ENCODE data around the gene ISYNA1.

Gene ISYNA1

GRCh38 chr19:18440936-18441803 is 3.2 kb upstream of the ISYNA1 start:
- DNase-seq (ENCODE audit: low read depth) = no peak
- TF ChIP-seq, protein P1, sequence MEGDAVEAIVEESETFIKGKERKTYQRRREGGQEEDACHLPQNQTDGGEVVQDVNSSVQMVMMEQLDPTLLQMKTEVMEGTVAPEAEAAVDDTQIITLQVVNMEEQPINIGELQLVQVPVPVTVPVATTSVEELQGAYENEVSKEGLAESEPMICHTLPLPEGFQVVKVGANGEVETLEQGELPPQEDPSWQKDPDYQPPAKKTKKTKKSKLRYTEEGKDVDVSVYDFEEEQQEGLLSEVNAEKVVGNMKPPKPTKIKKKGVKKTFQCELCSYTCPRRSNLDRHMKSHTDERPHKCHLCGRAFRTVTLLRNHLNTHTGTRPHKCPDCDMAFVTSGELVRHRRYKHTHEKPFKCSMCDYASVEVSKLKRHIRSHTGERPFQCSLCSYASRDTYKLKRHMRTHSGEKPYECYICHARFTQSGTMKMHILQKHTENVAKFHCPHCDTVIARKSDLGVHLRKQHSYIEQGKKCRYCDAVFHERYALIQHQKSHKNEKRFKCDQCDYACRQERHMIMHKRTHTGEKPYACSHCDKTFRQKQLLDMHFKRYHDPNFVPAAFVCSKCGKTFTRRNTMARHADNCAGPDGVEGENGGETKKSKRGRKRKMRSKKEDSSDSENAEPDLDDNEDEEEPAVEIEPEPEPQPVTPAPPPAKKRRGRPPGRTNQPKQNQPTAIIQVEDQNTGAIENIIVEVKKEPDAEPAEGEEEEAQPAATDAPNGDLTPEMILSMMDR (IDR thresholded peaks at IDR 0.05; ENCODE audit: control insufficient read depth, insufficient read depth, low read depth, low read length, missing control alignments) = no peak
- H3K4me3 ChIP-seq (ENCODE audit: control insufficient read depth, low read depth, low read length) = no peak overlapping the region

DNA sequence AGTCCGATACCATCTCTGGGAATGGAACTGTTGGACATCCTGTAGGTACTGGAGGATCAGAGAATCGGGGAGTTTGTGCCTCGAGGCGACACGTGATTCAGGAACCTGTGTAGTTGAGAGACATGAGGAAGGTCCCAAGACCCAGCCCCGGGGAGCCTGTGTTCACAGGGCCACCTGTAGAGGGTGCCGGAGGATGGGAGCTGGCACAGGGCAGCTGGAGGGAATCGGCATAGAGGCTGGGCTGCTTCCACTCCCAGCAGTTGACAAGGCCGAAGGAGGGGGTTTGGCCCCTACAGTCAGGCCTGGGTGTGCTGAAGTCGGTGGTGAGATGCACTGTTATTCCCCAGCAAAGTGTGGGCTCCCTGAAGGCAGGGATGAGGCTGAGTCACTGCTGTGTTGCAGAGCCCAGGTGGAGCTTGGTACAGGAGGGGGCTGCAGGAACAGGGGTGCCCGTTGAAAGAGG is 2.5 kb upstream of the ISYNA1 start:
- TF ChIP-seq, protein P1 (IDR thresholded peaks at IDR 0.05; ENCODE audit: control insufficient read depth, insufficient read depth, low read depth, low read length, missing control alignments) = peak; percentile 25
- no peak overlapping the region for H3K4me3 ChIP-seq (ENCODE audit: control insufficient read depth, low read depth, low read length)
- no peak for DNase-seq (ENCODE audit: low read depth)

GRCh38 chr19:18439910-18440237 is 1.9 kb upstream of the ISYNA1 start:
- DNase-seq (ENCODE audit: low read depth) = no peak
- H3K4me3 ChIP-seq (ENCODE audit: control insufficient read depth, low read depth, low read length) = no peak overlapping the region
- TF ChIP-seq, protein P1 (IDR thresholded peaks at IDR 0.05; ENCODE audit: control insufficient read depth, insufficient read depth, low read depth, low read length, missing control alignments) = no peak

DNA sequence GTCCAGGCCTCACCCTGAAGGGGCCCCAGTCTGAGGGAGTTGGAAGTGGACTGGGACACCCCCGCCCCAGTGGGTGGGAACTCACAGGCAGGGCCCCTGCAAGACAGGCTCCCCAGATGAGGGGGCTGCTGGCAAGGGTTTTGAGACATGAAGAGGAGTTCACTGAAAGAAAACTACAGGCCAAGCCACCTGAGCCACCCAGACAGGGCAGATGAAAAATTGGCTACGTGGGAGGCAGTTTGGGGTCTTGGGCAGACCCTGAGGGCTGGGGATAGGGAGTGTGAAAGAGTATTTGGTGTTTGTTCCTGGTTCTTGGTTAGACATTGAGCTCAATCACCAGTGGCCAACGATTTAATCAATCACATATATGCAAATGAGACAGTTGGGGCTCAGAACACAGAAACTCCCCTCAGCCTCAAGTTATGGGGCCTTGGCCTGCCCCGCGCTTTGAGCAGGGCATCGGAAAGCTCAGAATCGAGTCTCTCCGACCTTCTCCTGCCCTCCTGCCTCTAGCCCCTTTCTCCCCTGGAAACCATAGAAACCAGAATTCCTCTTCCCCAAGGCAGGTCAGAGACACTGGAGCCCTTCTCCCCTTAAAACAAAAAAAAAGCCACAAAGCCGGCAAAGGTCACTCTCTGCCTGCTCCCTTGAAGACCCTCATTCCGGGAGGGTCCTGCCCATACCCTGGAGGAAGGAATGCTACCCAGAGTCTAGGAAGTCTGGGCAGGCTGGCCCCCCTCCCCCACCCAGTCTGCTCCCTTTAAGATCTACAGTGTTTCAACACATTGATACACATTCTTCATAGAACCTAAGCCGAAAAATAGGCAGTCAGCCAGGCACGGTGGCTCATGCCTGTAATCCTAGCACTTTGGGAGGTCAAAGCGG is 1.3 kb upstream of the ISYNA1 start:
- TF ChIP-seq, protein P1 (IDR thresholded peaks at IDR 0.05; ENCODE audit: control insufficient read depth, insufficient read depth, low read depth, low read length, missing control alignments) = no peak
- DNase-seq (ENCODE audit: low read depth) = no peak
- no peak overlapping the region for H3K4me3 ChIP-seq (ENCODE audit: control insufficient read depth, low read depth, low read length)

DNA sequence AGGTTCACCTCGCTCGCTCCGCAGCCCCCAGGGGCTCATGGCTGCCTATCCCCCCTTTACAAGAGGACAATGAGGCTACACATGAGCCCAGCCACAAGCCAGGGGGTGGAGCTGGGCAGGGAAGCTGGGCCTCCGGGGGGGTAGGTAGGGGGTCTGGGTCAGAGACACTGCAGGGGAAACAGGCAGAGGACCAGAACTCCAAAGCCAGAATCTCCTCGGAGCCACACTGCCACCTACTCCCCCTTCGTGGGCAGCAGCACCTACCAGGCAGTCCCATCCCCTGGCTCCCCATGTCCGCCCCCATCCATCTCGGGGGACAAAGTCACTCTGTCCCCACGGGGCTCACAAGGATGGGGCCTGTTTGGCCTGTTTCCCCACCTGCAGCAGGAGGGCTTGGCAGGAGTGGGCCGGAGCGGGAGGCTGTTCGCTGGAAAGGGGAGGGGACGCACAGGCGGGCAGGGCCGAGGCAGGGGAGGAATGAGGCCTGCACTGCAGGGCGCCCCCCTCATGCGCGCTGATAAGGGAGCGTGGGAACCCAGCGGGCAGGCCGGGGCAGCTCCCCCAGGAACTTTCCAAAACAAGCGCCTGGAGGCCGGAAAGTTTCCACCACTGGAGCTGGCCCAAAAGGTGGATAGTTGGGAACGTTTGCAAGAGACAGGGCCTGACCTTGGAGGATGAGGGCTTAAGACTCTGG is 545 bp upstream of the ISYNA1 start:
- H3K4me3 ChIP-seq (ENCODE audit: control insufficient read depth, low read depth, low read length) = 0 out of 2 replicates have a peak overlapping the region, but pooled peaks have one; percentile 1
- DNase-seq (ENCODE audit: low read depth) = no peak

More for the DNA sequence above, 545 bp upstream of the ISYNA1 start:
- TF ChIP-seq, protein P1 (IDR thresholded peaks at IDR 0.05; ENCODE audit: control insufficient read depth, insufficient read depth, low read depth, low read length, missing control alignments) = no peak
